HL-60 (cell line): ENCODE data around the gene UPP1.
A peak's percentile ranks its signal among the peaks of the same experiment; 100 is the strongest.

Experiments
- DNase-seq, 2 experiments: peaks; one replicate each; pipeline ENCODE4 v3.0.0-alpha.2; 2010 to 2020; ENCODE audit warnings: low read depth in 1 of 2, low spot score in 1 of 2
- H3K27ac ChIP-seq: fragments of 250-450 bp; sonication (Bioruptor Pico); replicated peaks from 2 replicates; pipeline ENCODE4 v1.5.1; 2020; ENCODE audit warnings: mild to moderate bottlenecking, moderate library complexity
- H3K27me3 ChIP-seq: fragments of 250-450 bp; sonication (Bioruptor Pico); 2 replicates; pipeline ENCODE4 v1.5.1; 2021; ENCODE audit warnings: mild to moderate bottlenecking, moderate library complexity; ENCODE audit not compliant: insufficient read depth, poor library complexity, severe bottlenecking
- H3K4me3 ChIP-seq: replicated peaks from 2 replicates; pipeline ENCODE4 v1.5.1; 2011; ENCODE audit warnings: mild to moderate bottlenecking, control low read depth, low read length; ENCODE audit not compliant: insufficient read depth
- CTCF ChIP-seq: IDR thresholded peaks from one replicate; pipeline ENCODE4 v1.5.1; 2011; ENCODE audit warnings: low read length, control low read depth, inconsistent platforms; ENCODE audit not compliant: insufficient read depth
- GABPA ChIP-seq: IDR thresholded peaks from 2 replicates; pipeline ENCODE4 v1.6.1; 2012; ENCODE audit warnings: low read depth
- POLR2AphosphoS5 ChIP-seq: IDR thresholded peaks from 2 replicates; pipeline ENCODE4 v1.6.1; 2012; ENCODE audit warnings: low read depth
- REST ChIP-seq: IDR thresholded peaks from 2 replicates; pipeline ENCODE4 v1.6.1; 2012; ENCODE audit warnings: low read depth; ENCODE audit not compliant: insufficient replicate concordance
- SPI1 ChIP-seq: IDR thresholded peaks from 2 replicates; pipeline ENCODE4 v1.6.1; 2012; ENCODE audit warnings: low read depth, mild to moderate bottlenecking, borderline replicate concordance

UPP1 gene

GRCh38 chr7:48085433-48085791 is 3.7 kb upstream of the UPP1 start:
- DNase-seq: no peak
- Histone ChIP-seq H3K27me3 (peaks cover 2% of the 10 kb centered on the region), H3K27ac (peak overlapping the region; percentile 57), H3K4me3 (no peak overlapping the region)
- TF ChIP-seq REST: no peak
- TF ChIP-seq POLR2AphosphoS5: no peak
- no peak for TF ChIP-seq CTCF
- peak; percentile 57; the same call in 1 of the 2 replicates for TF ChIP-seq SPI1
- no peak for TF ChIP-seq GABPA

- no peak overlapping the region for H3K4me3 ChIP-seq
- TF ChIP-seq CTCF (no peak), GABPA (no peak), POLR2AphosphoS5 (no peak), SPI1 (no peak), REST (no peak)
- H3K27me3 ChIP-seq: peaks cover 2% of the 10 kb centered on the region
- DNase-seq: no peak
- H3K27ac ChIP-seq: no peak overlapping the region
Observed at GRCh38 chr7:48085942-48086341, 3.1 kb upstream of the UPP1 start.

GRCh38 chr7:48087349-48087748 is 1.7 kb upstream of the UPP1 start:
- DNase-seq: no peak
- no peak overlapping the region for H3K4me3 ChIP-seq
- H3K27ac ChIP-seq: no peak overlapping the region; the same call in 1 of the 2 replicates
- TF ChIP-seq REST: no peak
- TF ChIP-seq GABPA: no peak
- no peak for TF ChIP-seq SPI1
- no peak for TF ChIP-seq CTCF
- TF ChIP-seq POLR2AphosphoS5: no peak
- no peaks in the 10 kb centered on the region for H3K27me3 ChIP-seq
